Nephron (organoid): ENCODE results near the gene PCBP4.

ENCODE experiments used
- H3K27ac Mint-ChIP-seq, 3 experiments: 2 replicates each; pipeline ENCODE4 v1.8.0; 2020; ENCODE audit warnings: mixed read lengths in 3 of 3, mild to moderate bottlenecking in 2 of 3, moderate library complexity in 1 of 3
- H3K27me3 Mint-ChIP-seq: 2 replicates; pipeline ENCODE4 v1.8.0; 2021; ENCODE audit warnings: low read depth, mild to moderate bottlenecking, moderate library complexity, mixed read lengths
- H3K36me3 Mint-ChIP-seq: 2 replicates; pipeline ENCODE4 v1.8.0; 2020; ENCODE audit warnings: low read depth, mixed read lengths
- H3K4me1 Mint-ChIP-seq: 2 replicates; pipeline ENCODE4 v1.8.0; 2020; ENCODE audit warnings: mixed read lengths
- H3K4me3 Mint-ChIP-seq, 3 experiments: 2 replicates each; pipeline ENCODE4 v1.8.0; 2020; ENCODE audit warnings: mild to moderate bottlenecking in 3 of 3, mixed read lengths in 3 of 3, moderate library complexity in 2 of 3
- H3K9me3 Mint-ChIP-seq: 2 replicates; pipeline ENCODE4 v1.8.0; 2020; ENCODE audit warnings: mixed read lengths
- CTCF ChIP-seq, 3 experiments: fragments of 200-600 bp; sonication (generic); IDR thresholded peaks; one replicate each; pipeline ENCODE4 v1.5.0; 2021; ENCODE audit warnings: antibody characterized with exemption in 3 of 3; ENCODE audit not compliant: unreplicated experiment in 3 of 3

The PCBP4 gene

GRCh38 chr3:51970606-51971300 lies 3.5 kb upstream of the PCBP4 start:
- Mint-ChIP-seq H3K27ac (peak overlapping the region; percentile 33 to 68 (median 53)), H3K36me3 (no peaks in the 10 kb centered on the region), H3K4me3 (peak overlapping the region; percentile 51 to 76 (median 57)), H3K9me3 (no peaks in the 10 kb centered on the region), H3K4me1 (peaks cover 45% of the 10 kb centered on the region), H3K27me3 (no peaks in the 10 kb centered on the region)
- TF ChIP-seq CTCF (IDR thresholded peaks at IDR 0.05; ENCODE audit: unreplicated experiment in 3 of 3) = no peak

GRCh38 chr3:51969841-51970240 lies 2.6 kb upstream of the PCBP4 start:
- Mint-ChIP-seq H3K27ac (peak overlapping the region in 1 of 3 experiments; percentile 90), H3K36me3 (no peaks in the 10 kb centered on the region), H3K27me3 (no peaks in the 10 kb centered on the region), H3K9me3 (no peaks in the 10 kb centered on the region), H3K4me3 (peak overlapping the region in 2 of 3 experiments; percentile 55 to 76), H3K4me1 (peaks cover 47% of the 10 kb centered on the region)
- no peak for TF ChIP-seq CTCF (IDR thresholded peaks at IDR 0.05; ENCODE audit: unreplicated experiment in 3 of 3)

- Mint-ChIP-seq H3K27me3 (peaks cover 3% of the 10 kb centered on the region), H3K4me1 (peaks cover 49% of the 10 kb centered on the region), H3K4me3 (peak overlapping the region; percentile 89 to 93 (median 90)), H3K36me3 (no peaks in the 10 kb centered on the region), H3K27ac (peak overlapping the region; percentile 79 to 96 (median 90)), H3K9me3 (no peaks in the 10 kb centered on the region)
- no peak for TF ChIP-seq CTCF (IDR thresholded peaks at IDR 0.05; ENCODE audit: unreplicated experiment in 3 of 3)
These were observed 1.8 kb upstream of the PCBP4 start for GRCh38 chr3:51968883-51969678.

GRCh38 chr3:51968170-51968775 lies 1.0 kb upstream of the PCBP4 start:
- Mint-ChIP-seq H3K4me3 (peak overlapping the region; percentile 89 to 93 (median 90)), H3K4me1 (peaks cover 49% of the 10 kb centered on the region), H3K36me3 (no peaks in the 10 kb centered on the region), H3K27me3 (peaks cover 3% of the 10 kb centered on the region), H3K27ac (peak overlapping the region; percentile 79 to 96 (median 90)), H3K9me3 (no peaks in the 10 kb centered on the region)
- no peak for TF ChIP-seq CTCF (IDR thresholded peaks at IDR 0.05; ENCODE audit: unreplicated experiment in 3 of 3)

GRCh38 chr3:51966922-51967383 lies 301 bp downstream of the PCBP4 start:
- peak overlapping the region; percentile 42 to 92 (median 91) for H3K27ac Mint-ChIP-seq
- peak overlapping the region; percentile 94 to 97 (median 96) for H3K4me3 Mint-ChIP-seq
- peaks cover 59% of the 10 kb centered on the region for H3K4me1 Mint-ChIP-seq
- H3K36me3 Mint-ChIP-seq = no peaks in the 10 kb centered on the region
- TF ChIP-seq CTCF (IDR thresholded peaks at IDR 0.05; ENCODE audit: unreplicated experiment in 3 of 3) = no peak
- H3K27me3 Mint-ChIP-seq = peaks cover 3% of the 10 kb centered on the region
- H3K9me3 Mint-ChIP-seq = no peaks in the 10 kb centered on the region
